ENCODE data around the gene HYAL3. TPM values are rescaled to one million over a fixed set of nuclear protein-coding genes. Genes with fewer than 3 reads are reported as not detected.
A peak's percentile ranks its signal among the peaks of the same experiment; 100 is the strongest.

The HYAL3 gene
- 3.6 TPM for polyA plus RNA-seq (2013, experiment 1 of 2)
- polyA plus RNA-seq (2013, experiment 2 of 2): 3.4 TPM

- H3K27me3 ChIP-seq (ENCODE audit: insufficient read depth, low read length): no peaks in the 10 kb centered on the region
- H3K27ac ChIP-seq (ENCODE audit: low read depth, low read length): peak within 1 kb of the TSS; percentile 63; the same call in 1 of the 2 replicates
- H3K9me3 ChIP-seq (ENCODE audit: insufficient read depth, low read depth, low read length): no peaks in the 10 kb centered on the region
- H3K4me3 ChIP-seq (ENCODE audit: low read length): peak within 1 kb of the TSS; percentile 91
- under 1% methylated on average over 61 of the region's 61 CpGs for WGBS
- H3K36me3 ChIP-seq (ENCODE audit: insufficient read depth, low read length): no peaks in the 10 kb centered on the region
- H3K9ac ChIP-seq (ENCODE audit: low read depth, low read length): peak within 1 kb of the TSS; percentile 73
- peaks cover 12% of the 10 kb centered on the region; the same call in 1 of the 2 replicates for H3K4me1 ChIP-seq (ENCODE audit: insufficient read depth, low read length)
Observed at GRCh38 chr3:50298836-50299637, at the start of gene HYAL3, which contains the start of gene NAA80. Gene HYAL3, minus strand, starts transcription at chr3:50299405. Its CDS starts 3,803 bp downstream, at chr3:50295602. Gene NAA80, minus strand, starts transcription at chr3:50299405. Its CDS starts 1,942 bp downstream, at chr3:50297463.

- Histone ChIP-seq H3K27ac (ENCODE audit: low read depth, low read length) (no peak overlapping the region), H3K9me3 (ENCODE audit: insufficient read depth, low read depth, low read length) (no peaks in the 10 kb centered on the region)
- WGBS: 36% methylated on average over 12 of the region's 14 CpGs
Observed at GRCh38 chr3:50347187-50347813, 48.1 kb upstream of the HYAL3 start.

GRCh38 chr3:50345586-50346234, 46.5 kb upstream of the HYAL3 start, which contains the start of gene ZMYND10:
Gene ZMYND10, minus strand, starts transcription at chr3:50345732. Its CDS starts 153 bp downstream, at chr3:50345579.
- WGBS: 11% methylated on average over 45 of the region's 45 CpGs
- peaks cover 7% of the 10 kb centered on the region for H3K36me3 ChIP-seq (ENCODE audit: insufficient read depth, low read length)
- no peaks in the 10 kb centered on the region for H3K4me1 ChIP-seq (ENCODE audit: insufficient read depth, low read length)
- H3K27me3 ChIP-seq (ENCODE audit: insufficient read depth, low read length): peaks cover 46% of the 10 kb centered on the region
- H3K27ac ChIP-seq (ENCODE audit: low read depth, low read length): no peak within 1 kb of the TSS
- H3K4me3 ChIP-seq (ENCODE audit: low read length): peak within 1 kb of the TSS; percentile 56
- H3K9ac ChIP-seq (ENCODE audit: low read depth, low read length): no peak within 1 kb of the TSS; the same call in 1 of the 2 replicates
- no peaks in the 10 kb centered on the region for H3K9me3 ChIP-seq (ENCODE audit: insufficient read depth, low read depth, low read length)

More at GRCh38 chr3:50347187-50347813, 48.1 kb upstream of the HYAL3 start:
- Histone ChIP-seq H3K36me3 (ENCODE audit: insufficient read depth, low read length) (peaks cover 7% of the 10 kb centered on the region), H3K4me3 (ENCODE audit: low read length) (no peak overlapping the region), H3K4me1 (ENCODE audit: insufficient read depth, low read length) (peaks cover 3% of the 10 kb centered on the region; the same call in 1 of the 2 replicates), H3K9ac (ENCODE audit: low read depth, low read length) (no peak overlapping the region), H3K27me3 (ENCODE audit: insufficient read depth, low read length) (peaks cover 30% of the 10 kb centered on the region)

GRCh38 chr3:50345008-50345407, 45.8 kb upstream of the HYAL3 start:
- H3K27ac ChIP-seq (ENCODE audit: low read depth, low read length): no peak overlapping the region
- H3K36me3 ChIP-seq (ENCODE audit: insufficient read depth, low read length): peaks cover 7% of the 10 kb centered on the region
- WGBS: 61% methylated on average over 8 of the region's 8 CpGs
- no peaks in the 10 kb centered on the region for H3K9me3 ChIP-seq (ENCODE audit: insufficient read depth, low read depth, low read length)
- no peak overlapping the region for H3K9ac ChIP-seq (ENCODE audit: low read depth, low read length)
- peaks cover 53% of the 10 kb centered on the region for H3K27me3 ChIP-seq (ENCODE audit: insufficient read depth, low read length)
- peak overlapping the region; percentile 56 for H3K4me3 ChIP-seq (ENCODE audit: low read length)
- 0 out of 2 replicates have a peak, but pooled peaks cover 2% of the 10 kb centered on the region for H3K4me1 ChIP-seq (ENCODE audit: insufficient read depth, low read length)

GRCh38 chr3:50342813-50343633, 43.8 kb upstream of the HYAL3 start:
- WGBS: 67% methylated on average over 13 of the region's 13 CpGs
- H3K4me1 ChIP-seq (ENCODE audit: insufficient read depth, low read length): 0 out of 2 replicates have a peak, but pooled peaks cover 6% of the 10 kb centered on the region
- no peak overlapping the region for H3K9ac ChIP-seq (ENCODE audit: low read depth, low read length)
- H3K4me3 ChIP-seq (ENCODE audit: low read length): no peak overlapping the region
- no peak overlapping the region for H3K27ac ChIP-seq (ENCODE audit: low read depth, low read length)
- H3K27me3 ChIP-seq (ENCODE audit: insufficient read depth, low read length): peaks cover 72% of the 10 kb centered on the region
- no peaks in the 10 kb centered on the region for H3K9me3 ChIP-seq (ENCODE audit: insufficient read depth, low read depth, low read length)
- H3K36me3 ChIP-seq (ENCODE audit: insufficient read depth, low read length): no peaks in the 10 kb centered on the region

- Histone ChIP-seq H3K9ac (ENCODE audit: low read depth, low read length) (no peak overlapping the region), H3K27me3 (ENCODE audit: insufficient read depth, low read length) (peaks cover 73% of the 10 kb centered on the region), H3K27ac (ENCODE audit: low read depth, low read length) (no peak overlapping the region), H3K4me3 (ENCODE audit: low read length) (no peak overlapping the region), H3K9me3 (ENCODE audit: insufficient read depth, low read depth, low read length) (no peaks in the 10 kb centered on the region), H3K4me1 (ENCODE audit: insufficient read depth, low read length) (0 out of 2 replicates have a peak, but pooled peaks cover 6% of the 10 kb centered on the region), H3K36me3 (ENCODE audit: insufficient read depth, low read length) (no peaks in the 10 kb centered on the region)
- WGBS: 92% methylated on average over 13 of the region's 13 CpGs
Observed at GRCh38 chr3:50341996-50342650, 42.9 kb upstream of the HYAL3 start.

GRCh38 chr3:50341537-50341936, 42.3 kb upstream of the HYAL3 start:
- Histone ChIP-seq H3K27me3 (ENCODE audit: insufficient read depth, low read length) (peaks cover 72% of the 10 kb centered on the region), H3K9ac (ENCODE audit: low read depth, low read length) (no peak overlapping the region), H3K9me3 (ENCODE audit: insufficient read depth, low read depth, low read length) (no peaks in the 10 kb centered on the region), H3K36me3 (ENCODE audit: insufficient read depth, low read length) (no peaks in the 10 kb centered on the region), H3K27ac (ENCODE audit: low read depth, low read length) (no peak overlapping the region), H3K4me1 (ENCODE audit: insufficient read depth, low read length) (0 out of 2 replicates have a peak, but pooled peaks cover 6% of the 10 kb centered on the region), H3K4me3 (ENCODE audit: low read length) (no peak overlapping the region)
- WGBS: 90% methylated on average over 9 of the region's 9 CpGs

GRCh38 chr3:50340448-50341329, 41.5 kb upstream of the HYAL3 start, which contains the start of gene RASSF1:
Gene RASSF1, minus strand, starts transcription at chr3:50340836. Its CDS starts 31 bp downstream, at chr3:50340805.
- H3K4me1 ChIP-seq (ENCODE audit: insufficient read depth, low read length): 0 out of 2 replicates have a peak, but pooled peaks cover 12% of the 10 kb centered on the region
- H3K9me3 ChIP-seq (ENCODE audit: insufficient read depth, low read depth, low read length): no peaks in the 10 kb centered on the region
- 8% methylated on average over 85 of the region's 85 CpGs for WGBS
- H3K9ac ChIP-seq (ENCODE audit: low read depth, low read length): peak within 1 kb of the TSS; percentile 39; the same call in 1 of the 2 replicates
- no peaks in the 10 kb centered on the region for H3K36me3 ChIP-seq (ENCODE audit: insufficient read depth, low read length)
- H3K4me3 ChIP-seq (ENCODE audit: low read length): peak within 1 kb of the TSS; percentile 57
- peaks cover 64% of the 10 kb centered on the region for H3K27me3 ChIP-seq (ENCODE audit: insufficient read depth, low read length)
- H3K27ac ChIP-seq (ENCODE audit: low read depth, low read length): no peak within 1 kb of the TSS

GRCh38 chr3:50340147-50340447, 40.9 kb upstream of the HYAL3 start:
- peaks cover 59% of the 10 kb centered on the region for H3K27me3 ChIP-seq (ENCODE audit: insufficient read depth, low read length)
- no peak overlapping the region for H3K27ac ChIP-seq (ENCODE audit: low read depth, low read length)
- H3K36me3 ChIP-seq (ENCODE audit: insufficient read depth, low read length): no peaks in the 10 kb centered on the region
- 0 out of 2 replicates have a peak, but pooled peaks cover 12% of the 10 kb centered on the region for H3K4me1 ChIP-seq (ENCODE audit: insufficient read depth, low read length)
- peak overlapping the region; percentile 57 for H3K4me3 ChIP-seq (ENCODE audit: low read length)
- no peaks in the 10 kb centered on the region for H3K9me3 ChIP-seq (ENCODE audit: insufficient read depth, low read depth, low read length)
- 26% methylated on average over 9 of the region's 9 CpGs for WGBS
- no peak overlapping the region; the same call in 1 of the 2 replicates for H3K9ac ChIP-seq (ENCODE audit: low read depth, low read length)

Data from HUES64 (cell line).